GM18508 (cell line): ENCODE results near the gene PDE7B.

Experiments
- ATAC-seq: cut with Tn5 transposase; IDR thresholded peaks from one replicate; pipeline ENCODE4 v1.9.1; 2021; ENCODE audit warnings: moderate number of reproducible peaks; ENCODE audit not compliant: insufficient read depth, unreplicated experiment

The PDE7B gene

GRCh38 chr6:135883536-135883935 is 32.0 kb downstream of the PDE7B start:
- ATAC-seq = no peak

GRCh38 chr6:135884136-135884535 is 32.6 kb downstream of the PDE7B start:
- no peak for ATAC-seq

- ATAC-seq = no peak
These were observed 35.6 kb downstream of the PDE7B start for GRCh38 chr6:135887069-135887468.

DNA sequence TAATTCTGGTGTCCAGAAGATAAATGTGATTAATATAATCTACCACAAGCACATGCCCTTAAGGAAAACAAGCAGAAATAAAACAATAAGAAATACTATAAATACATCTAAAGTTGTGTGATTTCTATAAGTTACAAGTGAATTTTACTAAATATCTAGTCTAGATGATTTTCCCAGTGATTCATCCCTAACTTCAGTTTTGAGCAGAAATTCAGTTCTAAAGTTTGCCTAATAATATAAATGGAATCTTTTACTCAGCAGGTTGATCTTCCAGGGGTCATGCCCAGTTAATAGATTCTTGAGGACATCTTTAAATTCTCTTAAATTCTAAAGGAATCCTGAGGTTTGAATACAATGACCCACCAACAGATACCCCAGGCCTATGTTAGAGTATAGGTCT is 37.3 kb downstream of the PDE7B start:
- ATAC-seq = no peak

DNA sequence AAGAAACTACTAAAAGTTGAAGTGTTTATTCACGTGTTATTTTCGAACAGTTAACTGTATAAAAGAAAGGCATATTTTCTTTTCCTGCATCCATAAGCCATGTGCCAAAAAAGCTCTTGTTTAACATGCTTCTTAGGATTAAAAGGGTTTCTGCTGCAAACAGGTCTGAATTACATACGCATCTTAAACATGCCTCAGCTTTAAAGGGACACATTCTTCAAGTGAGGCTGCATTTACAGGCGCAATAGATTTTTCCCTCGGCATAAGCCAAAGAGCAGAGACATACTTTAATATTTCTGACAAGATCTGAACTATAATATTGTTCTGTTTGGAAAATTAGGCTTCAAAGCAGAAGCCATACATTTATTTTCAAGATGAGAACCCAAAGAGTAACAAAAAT is 39.4 kb downstream of the PDE7B start:
- ATAC-seq = no peak

DNA sequence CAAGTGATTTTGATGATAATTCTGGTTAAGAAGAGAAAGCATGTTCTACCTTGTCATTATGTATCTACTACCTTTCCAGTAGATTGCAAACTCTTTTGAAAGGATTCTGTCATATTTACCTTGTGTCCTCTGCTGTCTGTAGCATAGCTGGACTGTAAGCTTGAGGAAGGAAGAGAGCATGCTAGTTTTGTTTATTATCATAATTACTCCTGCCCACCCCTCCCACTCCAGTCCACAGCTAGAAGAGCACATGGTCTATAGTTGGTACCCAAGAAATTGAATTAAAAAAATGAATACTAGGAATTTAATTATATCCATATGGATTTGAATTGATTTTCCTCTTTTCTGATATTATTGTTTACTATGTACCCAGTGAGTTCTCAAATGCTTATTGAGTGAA is 40.2 kb downstream of the PDE7B start:
- no peak for ATAC-seq

DNA sequence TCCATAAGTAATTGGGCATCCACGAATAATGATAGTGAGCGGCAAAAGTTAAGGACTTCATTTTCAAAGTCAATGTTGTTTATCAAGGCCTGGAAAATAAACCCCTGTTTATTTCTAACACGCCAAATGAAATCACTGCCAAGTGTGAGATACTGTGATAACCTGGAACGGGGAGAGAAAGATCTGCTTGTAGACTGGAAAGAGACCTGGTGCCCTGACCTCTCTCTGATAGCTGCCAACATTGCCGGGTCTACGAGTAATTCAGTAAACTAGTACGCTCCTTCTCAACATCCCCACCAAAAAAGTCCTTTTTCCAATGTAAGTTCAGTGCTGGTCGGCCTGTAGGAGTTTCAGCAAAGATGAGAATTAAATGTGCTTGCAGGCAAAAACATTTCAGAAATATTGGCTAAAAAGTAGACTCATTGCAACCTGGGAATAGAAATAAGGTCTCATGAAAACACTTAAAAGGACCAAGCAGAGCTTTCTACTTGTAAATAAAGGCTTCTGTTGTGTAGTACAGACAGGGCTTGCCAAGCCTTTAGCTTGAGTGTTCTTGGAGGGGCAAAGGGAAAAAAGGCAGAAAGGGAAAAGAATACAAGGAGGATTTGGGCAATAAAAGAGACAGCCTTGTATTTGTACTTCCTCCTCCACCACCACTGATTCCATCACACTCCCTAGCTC is 43.9 kb downstream of the PDE7B start:
- no peak for ATAC-seq

DNA sequence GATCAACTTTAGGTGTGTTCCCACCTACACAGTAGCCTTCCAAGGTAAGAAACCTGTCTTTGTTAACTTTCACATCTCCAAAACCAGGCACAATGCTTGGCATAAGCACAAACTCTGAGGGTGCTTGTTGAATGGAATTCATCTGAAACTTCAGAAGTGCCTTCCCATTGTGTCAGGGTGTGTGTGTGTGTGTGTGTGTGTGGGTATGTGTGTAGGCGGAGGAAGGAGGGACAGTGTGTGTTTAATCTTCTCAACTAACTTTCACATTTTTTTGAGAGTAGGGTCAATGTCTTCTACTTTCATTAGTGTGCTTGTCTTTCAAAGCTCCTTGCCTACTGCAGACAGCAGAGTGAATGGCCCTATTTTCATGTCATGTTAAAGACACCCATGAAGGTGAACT is 45.6 kb downstream of the PDE7B start:
- ATAC-seq = no peak

DNA sequence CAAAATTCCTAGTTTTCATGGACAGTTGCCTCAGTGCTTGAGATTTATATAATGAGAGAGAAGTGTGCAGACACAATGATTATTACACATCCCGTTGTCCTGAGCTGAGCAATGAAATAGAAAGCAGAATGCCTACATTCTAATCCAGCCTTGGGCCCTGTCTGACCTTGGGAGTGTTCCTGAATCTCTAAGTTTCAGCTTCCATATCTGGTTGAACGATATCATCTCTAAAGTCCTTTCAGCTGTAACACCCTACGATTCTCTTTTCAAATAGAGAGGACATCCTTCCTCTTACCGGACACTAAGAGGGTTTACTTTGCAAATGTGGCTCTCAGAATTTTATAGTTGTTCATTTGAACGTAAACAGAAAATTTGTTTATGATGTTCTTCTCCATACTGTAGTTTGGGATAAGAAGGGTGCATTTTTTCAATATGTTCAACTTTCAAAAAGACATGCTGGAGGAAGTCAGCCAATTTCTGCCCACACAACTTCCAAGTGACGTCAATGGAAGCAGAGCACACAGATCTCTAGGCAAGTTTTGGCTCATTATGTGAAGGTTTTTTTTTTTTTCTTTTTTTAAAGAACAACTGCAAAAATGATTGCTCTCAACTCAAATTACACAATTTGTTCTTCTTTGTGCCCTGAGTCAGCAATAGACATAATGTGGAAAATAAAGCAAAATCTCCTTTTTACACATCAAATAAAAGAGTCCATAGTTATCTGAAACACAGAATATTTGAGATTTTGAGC is 50.4 kb downstream of the PDE7B start:
- no peak for ATAC-seq

GRCh38 chr6:135902756-135903331 is 51.3 kb downstream of the PDE7B start:
- ATAC-seq = no peak

DNA sequence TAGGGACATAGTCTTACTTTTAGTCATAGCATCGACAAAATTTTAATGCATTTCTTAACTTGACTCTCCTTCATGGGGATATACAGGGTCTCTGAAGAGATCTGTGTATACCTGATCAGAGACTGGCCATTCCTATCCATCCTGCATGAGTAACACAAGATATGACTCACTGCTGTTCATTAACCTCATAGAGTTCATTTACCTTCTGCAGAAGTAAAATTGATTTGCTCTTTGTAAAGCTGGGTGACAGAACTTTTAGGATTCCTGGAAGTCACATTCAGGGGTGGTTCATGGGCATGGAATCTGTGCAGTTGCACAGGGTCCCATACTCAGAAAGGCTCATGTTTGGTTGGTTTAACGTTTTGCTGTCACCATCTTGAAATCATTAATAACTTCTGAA is 53.2 kb downstream of the PDE7B start:
- no peak for ATAC-seq

GRCh38 chr6:135905604-135906300 is 54.3 kb downstream of the PDE7B start:
- ATAC-seq = no peak

DNA sequence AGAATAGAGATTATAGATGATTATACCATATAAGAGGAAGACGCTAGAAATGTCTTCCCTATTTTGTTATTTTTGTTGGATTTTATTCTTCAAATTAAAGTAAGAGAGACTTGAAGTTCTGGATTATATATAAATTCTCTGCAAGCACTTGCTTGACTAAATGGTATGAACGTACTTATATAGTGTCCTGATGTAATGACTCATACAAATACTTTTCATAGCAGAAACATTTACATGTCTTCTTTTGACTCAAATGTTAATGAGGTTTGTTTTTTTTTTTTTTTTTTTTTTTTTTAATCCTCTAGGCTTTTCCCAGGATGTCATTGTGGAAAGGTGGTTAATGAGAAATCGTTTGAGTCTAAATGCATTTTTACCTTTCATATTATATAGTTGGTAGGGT is 55.0 kb downstream of the PDE7B start:
- no peak for ATAC-seq

DNA sequence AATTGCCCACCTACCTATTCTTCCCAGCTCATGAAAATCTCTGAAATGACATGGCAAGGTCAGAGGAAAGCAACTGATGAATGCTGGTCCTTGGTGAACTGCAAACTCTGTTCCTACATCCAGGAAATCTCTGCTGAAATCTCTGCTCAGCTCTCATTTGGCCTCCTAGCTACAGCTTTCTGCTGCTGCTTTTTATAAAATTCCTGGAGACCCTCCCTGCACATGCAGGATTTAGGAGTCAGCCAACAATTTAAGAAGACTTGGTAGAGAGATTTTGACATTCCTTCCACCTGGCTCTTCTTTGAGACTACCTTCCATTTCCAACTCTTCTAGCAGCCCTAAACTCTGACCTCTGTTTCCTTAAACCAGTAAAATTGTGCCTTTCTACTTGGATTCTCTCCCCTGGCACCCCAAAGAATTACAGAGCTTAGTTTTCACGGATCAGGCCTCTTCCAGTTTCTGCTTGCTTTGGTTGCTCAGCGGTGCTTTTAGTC is 55.5 kb downstream of the PDE7B start:
- ATAC-seq = no peak

GRCh38 chr6:135909737-135910387 is 58.4 kb downstream of the PDE7B start:
- peak; percentile 61 for ATAC-seq

- ATAC-seq = no peak
These were observed 59.5 kb downstream of the PDE7B start for GRCh38 chr6:135910790-135911618.

- ATAC-seq = no peak
These were observed 62.3 kb downstream of the PDE7B start for GRCh38 chr6:135913785-135914184.

GRCh38 chr6:135919026-135919425 is 67.5 kb downstream of the PDE7B start:
- ATAC-seq = no peak

- ATAC-seq = no peak
These were observed 69.2 kb downstream of the PDE7B start for GRCh38 chr6:135920689-135921088.

GRCh38 chr6:135921188-135921587 is 69.7 kb downstream of the PDE7B start:
- no peak for ATAC-seq
